Lower lobe of right lung (tissue), 2 donors: ENCODE data around the gene SASH1. TPM values are rescaled to one million over a fixed set of nuclear protein-coding genes. Genes with fewer than 3 reads are reported as not detected.

Experiments used
- ATAC-seq, 2 donors: fragments of 200-7000 bp; cut with Tn5 transposase; one replicate each; pipeline ENCODE4 v1.9.1; 2020 to 2022; ENCODE audit warnings: mild to moderate bottlenecking in 2 of 2, moderate library complexity in 2 of 2
- DNase-seq: peaks from one replicate; pipeline ENCODE4 v3.0.0-alpha.2; 2020
- H3K27ac ChIP-seq: fragments of 200-600 bp; one replicate; pipeline ENCODE4 v1.8.0; 2022
- H3K27me3 ChIP-seq: fragments of 200-600 bp; one replicate; pipeline ENCODE4 v1.8.0; 2022; ENCODE audit warnings: low read depth
- H3K36me3 ChIP-seq: fragments of 200-600 bp; one replicate; pipeline ENCODE4 v1.8.0; 2022; ENCODE audit warnings: mild to moderate bottlenecking
- H3K4me1 ChIP-seq: fragments of 200-600 bp; one replicate; pipeline ENCODE4 v1.8.0; 2022
- H3K4me3 ChIP-seq: fragments of 200-600 bp; one replicate; pipeline ENCODE4 v1.8.0; 2022; ENCODE audit warnings: mild to moderate bottlenecking
- H3K9me3 ChIP-seq: fragments of 200-600 bp; one replicate; pipeline ENCODE4 v1.8.0; 2022
- CTCF ChIP-seq: fragments of 200-600 bp; IDR thresholded peaks from one replicate; pipeline ENCODE4 v1.8.0; 2022; ENCODE audit warnings: antibody characterized with exemption, mild to moderate bottlenecking
- intact Hi-C: fragments of 100-400 bp; cut with DNase I; formaldehyde crosslinking; loops from one replicate; pipeline ENCODE4 v1.11.0; 2022
- total RNA-seq: library from RNA; stranded (reverse); fragmentation: NEBNext Ultra II Directional; extraction: Animal tissue kit (Norgen Biotek cat#: 25700); gene quantifications from one replicate; pipeline ENCODE4 v1.2.1, GENCODE V29; 2021
- donor health status: DM: no; HTN: yes; CAD: no; lungs with severe emphysema.

Gene SASH1
- total RNA-seq, 1 donor from 2014 or later = 103 TPM

- intact Hi-C loops = no loop called here
- no peaks in the 10 kb centered on the region for H3K27me3 ChIP-seq
- no peak overlapping the region for H3K27ac ChIP-seq
- H3K36me3 ChIP-seq = no peaks in the 10 kb centered on the region
- H3K4me1 ChIP-seq = peaks cover 28% of the 10 kb centered on the region
- ATAC-seq (no peak), DNase-seq (no peak)
- H3K9me3 ChIP-seq = no peaks in the 10 kb centered on the region
- no peak overlapping the region for H3K4me3 ChIP-seq
- TF ChIP-seq CTCF = no peak
Measured at GRCh38 chr6:148429423-148429822, 86.8 kb downstream of the SASH1 start.

- Histone ChIP-seq H3K9me3 (no peaks in the 10 kb centered on the region), H3K4me3 (no peak overlapping the region), H3K36me3 (no peaks in the 10 kb centered on the region), H3K4me1 (peaks cover 36% of the 10 kb centered on the region), H3K27me3 (no peaks in the 10 kb centered on the region), H3K27ac (no peak overlapping the region)
- intact Hi-C loops = no loop called here
- TF ChIP-seq CTCF = no peak
- no peak for DNase-seq
- no peak for ATAC-seq
Measured at GRCh38 chr6:148430897-148431296, 88.3 kb downstream of the SASH1 start.

DNA sequence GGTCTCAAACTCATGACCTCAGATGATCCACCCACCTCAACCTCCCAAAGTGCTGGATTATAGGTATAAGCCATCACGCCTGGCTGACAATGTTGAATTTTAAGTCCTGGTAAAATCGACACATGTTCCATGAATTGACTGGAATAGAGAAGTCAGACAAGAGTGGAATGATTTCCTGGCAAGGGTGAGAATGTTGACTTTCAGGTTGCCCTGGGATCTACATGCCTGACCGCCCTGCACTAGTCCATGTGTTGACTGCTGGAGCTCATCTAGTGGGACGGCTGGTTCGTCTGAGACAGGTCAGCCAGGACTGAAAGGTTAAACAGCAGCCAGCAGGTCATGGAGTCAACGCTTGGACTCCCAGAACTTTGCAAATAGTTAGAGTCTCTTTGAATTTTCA is 88.8 kb downstream of the SASH1 start:
- Histone ChIP-seq H3K9me3 (no peaks in the 10 kb centered on the region), H3K27ac (no peak overlapping the region), H3K4me1 (peaks cover 37% of the 10 kb centered on the region), H3K27me3 (no peaks in the 10 kb centered on the region), H3K4me3 (no peak overlapping the region), H3K36me3 (no peaks in the 10 kb centered on the region)
- intact Hi-C loops = no loop called here
- DNase-seq (no peak), ATAC-seq (no peak)
- TF ChIP-seq CTCF = no peak

DNA sequence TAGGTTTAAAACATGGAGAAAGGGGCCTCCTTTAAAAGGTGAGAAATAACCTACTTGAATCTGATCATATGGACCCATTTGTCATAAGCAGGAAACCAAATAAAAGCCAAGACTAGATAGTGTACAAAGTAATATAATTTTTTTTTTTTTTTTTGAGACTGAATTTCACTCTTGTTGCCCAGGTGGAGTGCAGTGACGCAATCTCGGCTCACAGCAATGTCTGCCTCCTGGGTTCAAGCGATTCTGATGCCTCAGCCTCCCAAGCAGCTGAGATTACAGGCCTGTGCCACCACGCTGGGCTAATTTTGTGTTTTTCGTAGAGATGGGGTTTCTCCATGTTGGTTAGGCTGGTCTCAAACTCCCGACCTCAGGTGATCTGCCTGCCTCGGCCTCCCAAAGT is 89.2 kb downstream of the SASH1 start:
- ATAC-seq (no peak), DNase-seq (no peak)
- no peaks in the 10 kb centered on the region for H3K9me3 ChIP-seq
- intact Hi-C loops = no loop called here
- no peak overlapping the region for H3K4me3 ChIP-seq
- no peaks in the 10 kb centered on the region for H3K36me3 ChIP-seq
- H3K27me3 ChIP-seq = no peaks in the 10 kb centered on the region
- TF ChIP-seq CTCF = no peak
- no peak overlapping the region for H3K27ac ChIP-seq
- peaks cover 33% of the 10 kb centered on the region for H3K4me1 ChIP-seq

GRCh38 chr6:148432462-148433195 is 90.0 kb downstream of the SASH1 start:
- peak in 1 of 2 donors; percentile 34 for ATAC-seq
- Histone ChIP-seq H3K4me3 (no peak overlapping the region), H3K27me3 (no peaks in the 10 kb centered on the region), H3K36me3 (no peaks in the 10 kb centered on the region), H3K4me1 (peaks cover 27% of the 10 kb centered on the region), H3K9me3 (no peaks in the 10 kb centered on the region), H3K27ac (no peak overlapping the region)
- TF ChIP-seq CTCF = no peak
- intact Hi-C loops = no loop called here
- no peak for DNase-seq
